ELF-1 (cell line): Measurements from ENCODE around the gene SPAG8.
A peak's percentile ranks its signal among the peaks of the same experiment; 100 is the strongest.

ENCODE experiments used
- DNase-seq: peaks from one replicate; pipeline ENCODE4 v3.0.0-alpha.2; 2016; ENCODE audit warnings: low read depth, low spot score

The SPAG8 gene

GRCh38 chr9:35810122-35810521, 1.9 kb downstream of the SPAG8 start:
- DNase-seq, result no peak

- no peak for DNase-seq
Observed at GRCh38 chr9:35808433-35808832, 3.6 kb downstream of the SPAG8 start.

GRCh38 chr9:35806101-35806500, 6.0 kb downstream of the SPAG8 start:
- DNase-seq, result no peak

DNA sequence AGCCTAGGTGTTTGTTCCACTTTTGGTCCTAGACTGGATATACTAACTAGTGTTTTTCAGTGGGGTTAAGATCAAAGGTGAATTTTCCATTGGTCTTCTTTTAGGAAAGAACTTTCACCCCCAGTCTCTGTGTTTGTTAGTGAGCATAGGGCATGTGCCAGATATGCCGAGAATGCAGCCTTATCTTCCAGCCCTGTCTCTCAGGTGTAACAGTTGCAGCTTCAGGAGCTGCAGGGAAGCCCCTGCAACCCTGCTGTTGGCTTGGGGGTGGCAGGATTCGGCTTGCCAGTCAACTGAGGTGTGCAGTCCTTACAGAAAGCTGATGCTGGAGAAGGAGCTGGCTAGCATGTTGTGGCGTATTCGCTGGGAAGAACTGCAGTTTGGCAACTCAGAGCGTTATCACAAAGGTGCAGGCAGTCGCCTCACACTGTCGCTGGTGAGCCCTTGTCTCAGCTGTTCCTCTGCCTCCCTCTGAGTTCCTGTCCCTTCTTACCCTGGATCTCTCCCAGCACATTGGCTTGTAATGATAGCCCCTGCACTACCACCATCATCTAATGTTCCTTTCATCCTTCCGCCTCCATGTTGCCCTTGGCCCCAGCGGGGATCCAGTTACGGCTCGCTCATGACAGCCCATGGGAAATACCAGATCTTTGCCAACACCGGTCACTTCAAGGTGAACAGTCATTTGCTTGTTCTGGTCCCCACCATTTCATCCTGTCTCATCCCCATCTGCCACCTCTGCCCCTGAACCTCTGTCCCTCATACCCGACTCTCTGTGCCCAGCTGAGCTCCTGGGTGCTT, 10.5 kb downstream of the SPAG8 start:
- no peak for DNase-seq

DNA sequence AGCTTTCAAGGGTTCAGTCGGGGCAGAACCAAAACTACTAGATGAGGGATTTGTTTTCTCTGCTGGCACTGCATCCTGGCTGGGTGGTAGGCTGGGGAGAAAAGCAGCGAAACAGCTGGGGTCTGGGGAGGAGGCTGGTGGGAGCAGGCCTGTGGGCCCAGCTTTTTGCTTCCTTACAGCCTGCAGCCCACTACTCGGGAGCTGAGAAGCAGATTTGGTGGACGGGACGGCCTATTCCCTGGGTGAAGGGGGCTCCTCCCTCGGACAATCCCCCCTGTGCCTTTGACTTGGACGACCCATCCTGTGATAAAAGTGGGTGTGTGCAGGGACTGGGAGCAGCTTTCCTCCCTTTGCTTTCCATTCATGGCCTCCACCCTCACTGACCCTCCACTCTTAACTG, 11.5 kb downstream of the SPAG8 start:
- DNase-seq, result no peak

- peak; percentile 34 for DNase-seq
Observed at GRCh38 chr9:35798658-35799374, 13.2 kb downstream of the SPAG8 start.

- no peak for DNase-seq
Observed at GRCh38 chr9:35797311-35798109, 14.6 kb downstream of the SPAG8 start.

- no peak for DNase-seq
Observed at GRCh38 chr9:35795695-35796094, 16.4 kb downstream of the SPAG8 start.

DNA sequence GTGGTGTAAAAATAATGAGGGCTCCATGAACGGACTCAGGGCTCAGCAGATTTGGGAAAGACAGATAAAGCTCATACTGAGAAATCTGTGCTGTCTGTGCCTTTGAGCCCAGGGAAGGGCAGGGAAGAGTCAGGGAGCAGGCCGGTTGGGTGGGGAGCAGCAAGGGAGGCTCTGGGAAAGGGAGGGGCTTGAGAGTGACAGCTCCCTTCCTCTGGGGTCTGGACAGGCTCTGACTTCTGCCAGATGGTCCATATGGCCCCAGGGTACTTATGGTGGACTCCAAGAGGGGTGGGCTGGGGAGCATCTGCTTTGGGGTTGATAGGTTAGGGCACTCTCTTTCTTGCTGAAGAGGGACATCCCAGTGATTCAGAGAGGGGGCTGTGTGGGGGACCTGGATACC, 18.6 kb downstream of the SPAG8 start:
- no peak for DNase-seq

DNA sequence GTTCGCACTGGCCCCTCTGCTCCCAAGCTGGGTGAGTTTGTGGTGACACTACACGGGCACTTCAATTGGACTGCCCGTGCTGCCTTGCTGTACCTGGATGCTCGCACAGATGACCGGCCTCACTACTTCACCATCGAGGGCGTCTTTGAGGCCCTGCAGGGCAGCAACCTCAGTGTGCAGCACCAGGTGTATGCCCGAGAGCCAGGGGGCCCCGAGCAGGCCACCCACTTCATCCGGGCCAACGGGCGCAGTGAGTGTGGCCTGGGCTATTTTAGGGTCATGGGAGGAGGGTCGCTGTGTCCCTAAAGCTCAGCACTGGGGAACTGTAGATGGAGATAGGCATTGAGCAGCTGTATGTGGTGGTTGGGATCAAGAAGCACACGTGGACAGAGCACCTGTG, 19.2 kb downstream of the SPAG8 start:
- no peak for DNase-seq

DNA sequence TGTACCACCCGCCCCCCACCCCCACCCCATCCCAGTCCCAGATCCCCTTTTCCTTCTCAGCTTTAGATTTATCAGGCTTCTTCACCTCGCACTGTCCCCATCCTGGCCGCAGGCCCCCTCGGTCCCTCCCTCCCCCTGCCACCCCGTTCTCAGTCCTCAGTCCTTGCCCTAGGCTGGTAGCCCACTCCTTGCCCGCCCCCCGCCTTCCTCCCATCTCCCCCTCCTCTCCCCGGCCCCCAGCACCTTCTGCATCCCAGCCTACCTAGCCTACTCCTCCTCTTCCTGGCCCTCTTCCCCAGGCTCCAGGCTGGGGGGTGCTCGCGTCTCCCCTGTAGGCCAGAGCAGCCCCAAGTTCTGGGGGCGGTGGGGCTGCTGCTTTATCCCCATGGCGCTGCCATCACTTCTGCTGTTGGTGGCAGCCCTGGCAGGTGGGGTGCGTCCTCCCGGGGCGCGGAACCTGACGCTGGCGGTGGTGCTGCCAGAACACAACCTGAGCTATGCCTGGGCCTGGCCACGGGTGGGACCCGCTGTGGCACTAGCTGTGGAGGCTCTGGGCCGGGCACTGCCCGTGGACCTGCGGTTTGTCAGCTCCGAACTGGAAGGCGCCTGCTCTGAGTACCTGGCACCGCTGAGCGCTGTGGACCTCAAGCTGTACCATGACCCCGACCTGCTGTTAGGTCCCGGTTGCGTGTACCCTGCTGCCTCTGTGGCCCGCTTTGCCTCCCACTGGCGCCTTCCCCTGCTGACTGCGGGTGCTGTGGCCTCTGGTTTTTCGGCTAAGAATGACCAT, 19.8 kb downstream of the SPAG8 start:
- no peak for DNase-seq

DNA sequence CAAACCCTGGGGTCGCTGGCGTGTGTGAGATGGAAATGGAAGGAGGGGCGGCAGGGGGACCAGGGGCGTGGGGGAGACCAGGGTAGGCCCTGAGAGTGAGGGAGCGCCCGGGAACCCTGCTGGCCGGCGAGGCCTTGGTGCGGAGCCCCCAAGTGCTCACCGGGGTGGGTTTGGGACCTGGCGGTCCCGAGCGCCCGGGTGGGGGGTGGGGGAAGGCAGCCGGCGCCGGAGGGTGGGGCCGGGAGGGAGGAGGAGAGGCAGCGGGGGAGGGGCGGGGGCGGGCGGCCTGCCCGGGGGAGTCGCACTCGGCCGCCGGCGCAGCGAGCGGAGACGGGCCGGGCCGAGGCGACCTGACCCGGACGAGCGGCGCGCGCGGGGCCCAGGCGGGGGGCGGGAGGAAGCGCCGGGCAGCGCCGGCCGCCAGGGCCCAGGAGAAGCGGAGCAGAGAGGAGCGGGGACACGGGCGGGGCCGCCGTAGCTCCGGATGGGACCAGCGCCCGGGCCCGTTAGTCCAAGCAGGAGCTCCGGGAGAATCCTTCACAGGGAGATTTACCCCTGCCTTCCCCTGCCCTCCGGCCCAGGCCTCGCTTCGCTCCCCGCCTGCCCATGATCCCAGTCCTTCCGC, 20.7 kb downstream of the SPAG8 start, which contains the start of gene NPR2:
Gene NPR2, plus strand, starts transcription at position 295 of the 625 bp plus-strand sequence. CDS start 818 bp downstream, outside the sequence.
- DNase-seq, result peak; percentile 21

GRCh38 chr9:35790385-35791296, 21.4 kb downstream of the SPAG8 start:
- peak; percentile 86 for DNase-seq

DNA sequence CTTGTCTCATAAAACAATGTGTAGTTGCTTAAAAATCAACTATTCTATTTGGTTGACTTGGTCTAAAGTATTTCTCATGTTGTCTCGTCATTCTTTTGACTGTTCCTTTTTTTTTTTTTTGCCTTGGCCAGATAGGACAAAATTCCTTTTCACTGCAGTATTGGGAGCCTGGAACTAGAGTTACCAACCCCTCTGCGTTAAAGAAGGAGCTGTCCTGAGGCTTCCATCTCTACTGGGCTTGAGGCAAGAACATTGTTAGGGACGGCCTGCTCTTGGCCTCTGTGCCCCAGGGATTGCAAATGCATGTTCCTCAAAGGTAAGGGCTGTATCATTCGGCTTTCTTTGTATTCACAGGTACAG, 22.1 kb downstream of the SPAG8 start:
- no peak for DNase-seq

DNA sequence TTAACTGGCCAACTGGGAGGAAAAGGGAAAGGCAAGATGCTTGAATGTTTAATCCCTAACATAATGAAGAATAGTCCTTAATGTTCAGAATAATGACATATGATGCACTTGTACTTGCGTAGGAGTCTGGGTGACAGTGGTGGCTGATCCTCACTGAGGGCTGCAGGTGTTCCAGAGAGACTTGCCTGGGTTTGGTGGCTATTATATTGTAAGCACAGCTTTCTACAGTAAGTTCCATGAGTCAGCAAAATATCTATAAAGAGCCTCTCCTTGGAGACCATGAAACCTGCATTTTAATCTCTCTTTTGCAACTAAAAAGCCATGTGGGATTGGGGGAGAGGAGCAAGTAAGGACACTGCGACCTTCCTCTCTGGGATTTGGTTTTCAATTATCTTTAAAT, 22.5 kb downstream of the SPAG8 start:
- DNase-seq, result no peak

DNA sequence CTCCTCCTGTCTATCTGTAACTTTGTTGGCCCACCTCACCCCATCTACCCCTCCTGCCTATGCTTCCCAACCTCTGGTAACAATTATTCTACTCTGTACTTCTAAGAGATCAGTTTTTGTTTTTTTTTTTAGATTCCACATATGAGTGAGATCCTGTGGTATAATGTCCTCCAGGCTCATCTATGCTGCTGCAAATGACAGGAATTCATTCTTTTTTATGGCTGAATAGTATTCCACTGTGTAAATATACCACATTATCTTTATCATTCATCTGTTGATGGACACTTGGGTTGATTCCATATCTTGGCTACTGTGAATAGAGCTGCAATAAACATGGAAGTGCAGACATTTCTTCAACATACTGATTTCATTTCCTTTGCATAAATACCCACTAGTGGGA, 28.6 kb downstream of the SPAG8 start:
- no peak for DNase-seq

- DNase-seq, result no peak
Observed at GRCh38 chr9:35781066-35781465, 31.0 kb downstream of the SPAG8 start.

- no peak for DNase-seq
Observed at GRCh38 chr9:35778496-35778895, 33.6 kb downstream of the SPAG8 start.

GRCh38 chr9:35776018-35776417, 36.0 kb downstream of the SPAG8 start:
- DNase-seq, result no peak
